RKO (cell line): ENCODE results near the gene C1QTNF8.

ENCODE experiments used
- DNase-seq: peaks from one replicate; pipeline ENCODE4 v3.0.0-alpha.2; 2016; ENCODE audit warnings: low spot score

C1QTNF8 gene

DNA sequence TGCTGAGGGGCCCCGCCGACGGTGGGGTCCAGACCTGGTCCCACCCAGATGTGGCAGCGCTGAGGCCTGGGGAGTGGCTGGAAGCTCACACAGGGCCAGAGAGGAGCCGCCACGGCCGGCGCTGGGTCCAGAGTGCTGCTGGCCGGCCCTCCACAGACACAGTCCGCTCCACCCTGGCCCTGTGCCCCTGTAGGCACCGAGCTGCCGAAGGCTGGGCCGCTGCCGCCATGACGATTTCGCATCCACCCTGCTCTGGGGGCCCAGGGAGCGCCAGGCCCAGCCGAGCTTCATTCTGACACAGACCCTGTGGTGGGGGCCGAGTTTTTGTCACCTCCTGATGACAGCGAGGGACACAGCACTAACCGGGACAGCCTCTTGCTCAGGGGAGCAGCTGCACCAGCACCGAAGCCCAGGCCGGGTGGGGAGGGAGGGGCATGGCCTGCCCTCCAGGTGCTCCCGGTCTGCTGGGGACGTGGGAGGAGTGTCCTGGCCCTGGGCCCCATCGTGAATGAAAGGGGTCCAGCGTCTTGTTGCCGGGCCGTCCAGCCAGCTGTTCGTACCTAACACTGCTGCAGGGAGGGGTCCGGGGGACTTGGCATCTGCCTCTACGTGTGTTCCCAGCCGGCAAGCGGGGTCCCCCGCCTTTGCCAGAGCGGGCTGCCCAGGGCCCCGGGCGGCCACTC lies 50.6 kb downstream of the C1QTNF8 start:
- DNase-seq, result no peak

DNA sequence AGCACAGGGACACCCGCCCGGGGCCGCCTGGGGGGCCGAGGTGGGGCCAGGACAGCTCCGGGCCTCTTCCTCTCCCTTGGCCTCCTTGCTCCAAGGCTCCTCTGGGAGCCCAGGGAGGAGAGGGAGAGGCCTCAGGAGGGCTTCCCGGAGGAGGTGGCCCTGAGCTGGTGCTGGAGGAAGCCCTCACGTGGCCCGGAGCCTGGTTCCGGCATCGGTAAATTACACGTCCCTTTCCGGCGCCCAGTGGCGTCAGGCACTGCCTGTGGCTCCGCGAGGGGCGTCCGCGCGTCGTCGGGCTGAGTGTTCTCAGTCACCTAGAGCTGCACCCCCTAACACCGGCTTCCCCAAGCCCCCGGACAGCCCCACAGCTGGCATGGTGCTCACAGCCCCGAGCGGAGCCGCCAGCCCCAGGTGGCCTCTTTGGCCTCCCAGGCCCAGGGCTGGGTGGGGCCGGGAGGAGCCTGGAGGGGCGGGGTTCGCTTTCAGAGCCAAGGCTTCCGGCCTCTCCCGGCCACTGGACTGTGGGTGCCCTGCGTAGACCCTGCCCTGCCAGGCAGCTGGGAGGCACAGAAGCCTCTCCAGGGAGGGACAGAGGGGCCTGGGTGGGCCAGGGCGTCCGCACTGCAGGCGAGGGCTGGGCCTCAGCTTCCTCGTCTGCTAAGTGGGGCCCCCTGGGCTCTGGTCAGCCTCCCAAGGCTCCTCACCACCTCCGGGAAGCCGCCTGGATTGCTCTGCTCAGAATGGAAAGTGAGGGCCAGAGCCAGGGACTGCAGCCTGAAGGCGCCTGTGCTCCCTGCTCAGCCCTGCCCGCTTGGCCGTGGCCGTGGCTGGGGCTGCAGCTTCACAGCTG lies 51.4 kb downstream of the C1QTNF8 start:
- no peak for DNase-seq

DNA sequence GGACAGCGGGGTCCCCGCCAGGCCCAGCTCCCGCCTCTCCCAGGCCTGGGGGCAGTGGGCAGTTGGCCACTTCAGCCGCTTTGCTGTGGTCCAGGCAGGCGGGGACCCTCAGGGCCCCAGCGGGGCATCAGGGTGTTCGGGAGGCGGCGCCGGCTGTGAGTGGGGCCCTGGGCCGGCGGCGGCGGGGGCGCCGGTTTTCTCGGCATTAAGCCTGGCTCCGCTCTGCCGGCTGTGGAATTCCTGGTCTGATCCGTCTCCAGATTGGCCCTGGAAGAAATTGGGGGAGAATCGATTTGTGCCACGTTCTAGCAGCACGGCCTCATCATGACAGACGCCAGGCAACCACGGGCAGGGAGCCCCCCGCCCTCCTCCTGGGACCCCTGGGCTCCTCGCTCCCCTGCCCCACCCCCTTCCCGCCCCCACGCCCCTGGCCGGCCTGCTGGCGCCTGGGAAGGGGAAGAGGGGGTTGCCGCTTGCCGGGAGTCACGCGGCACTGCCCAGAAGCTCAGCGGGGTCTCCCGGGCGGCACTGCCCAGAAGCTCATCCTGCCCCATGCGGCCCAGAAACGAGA lies 52.1 kb downstream of the C1QTNF8 start:
- DNase-seq, result no peak

DNA sequence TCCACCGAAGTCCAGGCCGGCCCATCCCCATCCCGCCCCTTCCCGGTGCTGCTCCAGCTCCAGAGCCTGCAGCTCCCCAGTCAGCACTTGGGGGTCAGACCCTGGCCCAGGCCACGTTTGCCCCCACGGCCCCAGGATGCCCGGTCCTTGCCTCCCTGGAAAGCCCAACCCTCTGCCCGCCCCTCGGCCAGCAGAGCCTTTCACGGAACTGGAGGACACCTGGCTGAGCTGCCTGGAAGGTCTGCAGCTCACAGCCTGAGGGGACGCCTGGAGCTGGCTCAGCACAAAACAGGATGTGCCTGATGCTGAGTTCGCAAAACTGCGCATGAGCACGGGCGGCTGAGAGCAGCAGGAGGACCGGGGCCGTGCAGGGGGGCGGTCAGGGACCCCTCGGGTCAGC lies 53.2 kb downstream of the C1QTNF8 start:
- no peak for DNase-seq

DNA sequence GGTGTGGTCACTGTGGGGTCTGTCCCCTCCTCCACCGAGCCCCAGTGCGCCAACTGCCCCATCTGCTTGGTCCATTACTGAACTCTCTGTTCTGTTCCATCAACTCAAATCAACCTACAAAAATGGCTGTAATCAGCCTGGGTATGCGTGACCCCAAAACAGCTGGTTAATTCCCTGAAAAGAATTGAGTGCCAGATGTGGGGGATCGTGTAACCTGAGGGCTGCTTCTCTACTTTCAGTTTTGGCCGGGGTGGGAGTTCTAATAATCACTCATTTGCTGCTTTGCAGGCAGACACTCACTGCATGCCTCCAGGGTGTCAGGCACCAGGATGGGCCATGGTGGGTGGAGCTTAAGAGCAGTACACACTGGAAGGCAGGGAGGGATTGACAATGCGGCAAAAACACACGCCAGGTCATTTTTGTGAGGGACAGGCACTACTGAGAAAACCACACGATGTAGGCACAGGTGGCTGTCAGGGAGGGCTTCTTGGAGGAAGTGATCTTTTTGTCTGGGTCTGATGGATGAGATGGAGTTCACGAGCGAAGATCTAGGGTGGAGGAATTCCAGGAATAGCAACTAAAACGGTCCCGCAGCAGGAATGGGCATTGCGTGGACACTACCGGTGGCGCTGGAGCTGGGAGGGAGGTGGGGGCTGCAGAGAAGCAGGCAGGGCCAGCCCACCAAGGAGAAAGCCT lies 53.8 kb downstream of the C1QTNF8 start:
- DNase-seq, result no peak

DNA sequence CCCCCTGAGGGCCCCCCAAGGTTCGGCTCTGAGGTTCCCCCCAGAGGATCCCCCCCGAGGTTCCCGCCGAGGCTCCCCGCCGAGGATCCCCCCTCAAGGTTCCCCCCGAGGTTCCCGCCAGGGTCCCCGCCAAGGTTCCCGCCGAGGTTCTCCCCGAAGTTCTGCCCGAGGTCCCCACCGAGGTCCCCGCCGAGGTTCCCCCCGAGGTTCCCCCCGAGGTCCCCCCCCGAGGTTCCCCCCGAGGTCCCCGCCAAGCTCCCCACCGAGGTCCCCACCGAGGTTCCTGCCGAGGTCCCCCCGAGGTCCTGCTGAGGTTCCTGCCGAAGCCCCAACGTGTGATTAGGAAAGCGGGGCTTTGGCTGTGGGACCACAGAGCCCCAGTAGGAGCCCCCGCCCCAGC lies 55.7 kb downstream of the C1QTNF8 start:
- DNase-seq, result no peak

DNA sequence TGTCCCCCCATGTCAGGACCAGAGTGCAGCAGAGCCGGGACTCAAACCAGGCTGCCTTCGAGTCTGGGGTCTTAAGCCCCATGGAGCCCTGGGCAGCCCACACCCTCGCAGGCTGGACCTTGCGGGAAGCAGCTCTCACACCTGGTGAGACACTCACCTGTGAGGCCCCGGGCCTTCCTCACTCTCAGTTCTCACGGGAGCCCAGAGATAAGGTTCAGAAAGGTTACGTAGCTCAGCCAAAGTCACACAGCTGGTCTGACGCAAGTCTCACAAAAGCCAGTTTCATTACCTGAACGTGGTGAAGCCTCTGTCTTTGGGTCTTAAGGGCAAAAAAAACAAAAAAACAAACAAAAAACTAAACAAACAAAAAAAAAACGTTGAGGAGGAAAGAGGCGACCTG lies 56.3 kb downstream of the C1QTNF8 start:
- DNase-seq, result no peak

DNA sequence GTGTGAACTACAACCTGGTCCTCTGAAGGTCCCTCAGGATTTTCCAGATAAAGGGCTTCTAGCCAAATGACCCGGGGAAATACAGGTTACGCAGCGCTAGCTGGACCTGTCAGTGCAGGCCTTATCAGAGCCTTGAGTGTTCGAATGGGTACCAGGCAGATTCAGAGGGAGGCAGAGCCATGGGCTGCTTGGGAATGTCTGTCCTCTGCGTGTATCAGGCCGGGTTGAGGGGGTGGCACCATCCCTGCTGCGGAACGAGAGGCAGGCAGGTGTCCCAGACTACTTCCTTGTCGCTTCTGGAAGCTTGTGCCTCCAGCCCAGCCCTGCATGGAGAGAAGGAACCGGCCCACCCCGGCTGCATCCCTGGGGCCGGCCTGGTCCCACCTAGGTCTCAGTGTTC lies 57.1 kb downstream of the C1QTNF8 start:
- DNase-seq, result no peak
